PC-9 (cell line): ENCODE data around the gene PARP16. TPM values are rescaled to one million over a fixed set of nuclear protein-coding genes. Genes with fewer than 3 reads are reported as not detected.

ENCODE experiments used
- BruUV-seq: library from RNA; stranded (reverse); fragments of 400-500 nt; replicated peaks from 2 replicates; lab custom pipeline; 2021; lab: Mats Ljungman, UMichigan
- CTCF ChIA-PET: fragments of 300-600 bp; sonication (Branson Sonifier 250); formaldehyde crosslinking; loops from one replicate; lab custom pipeline; 2022; ENCODE audit warnings: antibody characterized with exemption; lab: Charles Lee
- POLR2A ChIA-PET: fragments of 300-600 bp; sonication (Branson Sonifier 250); formaldehyde crosslinking; loops from one replicate; lab custom pipeline; 2022; ENCODE audit warnings: antibody characterized with exemption; ENCODE audit not compliant: unreplicated experiment; lab: Charles Lee
- DNase-seq, 2 experiments: peaks; one replicate each; pipeline versions ENCODE4 v3.0.0 to v3.0.0-alpha.2; 2015 to 2022; ENCODE audit warnings: mixed read lengths in 1 of 2
- H2AFZ ChIP-seq: fragments of 200-600 bp; sonication (generic); 2 replicates; pipeline ENCODE4 v1.8.1; 2017; ENCODE audit warnings: antibody characterized with exemption
- H3F3A ChIP-seq: fragments of 200-600 bp; sonication (generic); 2 replicates; pipeline ENCODE4 v1.8.1; 2017; ENCODE audit warnings: antibody characterized with exemption, mild to moderate bottlenecking, low read depth; ENCODE audit not compliant: insufficient read depth
- H3K27ac ChIP-seq: fragments of 200-600 bp; sonication (generic); 2 replicates; pipeline ENCODE4 v1.6.1; 2016; ENCODE audit warnings: mixed run types
- H3K27me3 ChIP-seq: fragments of 200-600 bp; sonication (generic); 2 replicates; pipeline ENCODE4 v1.6.1; 2016; ENCODE audit warnings: low read depth, mixed run types; ENCODE audit not compliant: insufficient read depth
- H3K36me3 ChIP-seq: fragments of 200-600 bp; sonication (generic); 2 replicates; pipeline ENCODE4 v1.6.1; 2016; ENCODE audit warnings: low read depth, mixed run types
- H3K4me1 ChIP-seq: fragments of 200-600 bp; sonication (generic); replicated peaks from 2 replicates; pipeline ENCODE4 v1.6.1; 2016; ENCODE audit warnings: mixed run types; ENCODE audit not compliant: insufficient read depth
- H3K4me2 ChIP-seq: fragments of 200-600 bp; sonication (generic); 2 replicates; pipeline ENCODE4 v1.6.1; 2017; ENCODE audit warnings: mixed run types
- H3K4me3 ChIP-seq: fragments of 200-600 bp; sonication (generic); 2 replicates; pipeline ENCODE4 v1.6.1; 2016; ENCODE audit warnings: mixed run types
- H3K79me2 ChIP-seq: fragments of 200-600 bp; sonication (generic); 2 replicates; pipeline ENCODE4 v1.6.1; 2017; ENCODE audit warnings: low read depth, mixed run types
- H3K9me2 ChIP-seq: fragments of 200-600 bp; sonication (generic); 2 replicates; pipeline ENCODE4 v1.8.1; 2017; ENCODE audit warnings: mild to moderate bottlenecking; ENCODE audit not compliant: insufficient read depth
- H3K9me3 ChIP-seq: fragments of 200-600 bp; sonication (generic); 2 replicates; pipeline ENCODE4 v1.8.1; 2016; ENCODE audit warnings: low read depth; ENCODE audit not compliant: insufficient read depth
- H4K20me1 ChIP-seq: fragments of 200-600 bp; sonication (generic); 2 replicates; pipeline ENCODE4 v1.8.1; 2017; ENCODE audit not compliant: insufficient read depth
- EZH2 ChIP-seq: fragments of 200-600 bp; sonication (generic); IDR thresholded peaks from 2 replicates; pipeline ENCODE4 v1.8.0; 2017; ENCODE audit warnings: antibody characterized with exemption, low read depth
- intact Hi-C: fragments of 100-400 bp; cut with micrococcal nuclease; formaldehyde crosslinking; loops from one replicate; pipeline ENCODE4 v1.10.0; 2022; ENCODE audit not compliant: unreplicated experiment
- total RNA-seq: library from RNA; stranded (reverse); gene quantifications from 2 replicates; pipeline ENCODE4 v1.2.3, GENCODE V29; 2021
- TF ChIP-seq, protein P1 (sequence below): fragments of 200-600 bp; sonication (generic); conservative IDR thresholded peaks from 2 replicates; pipeline ENCODE4 v1.6.1; 2017; ENCODE audit warnings: mixed run types, antibody characterized with exemption, mild to moderate bottlenecking, moderate library complexity

PARP16 gene
- total RNA-seq, 1 experiment from 2014 or later: 12.3 TPM

DNA sequence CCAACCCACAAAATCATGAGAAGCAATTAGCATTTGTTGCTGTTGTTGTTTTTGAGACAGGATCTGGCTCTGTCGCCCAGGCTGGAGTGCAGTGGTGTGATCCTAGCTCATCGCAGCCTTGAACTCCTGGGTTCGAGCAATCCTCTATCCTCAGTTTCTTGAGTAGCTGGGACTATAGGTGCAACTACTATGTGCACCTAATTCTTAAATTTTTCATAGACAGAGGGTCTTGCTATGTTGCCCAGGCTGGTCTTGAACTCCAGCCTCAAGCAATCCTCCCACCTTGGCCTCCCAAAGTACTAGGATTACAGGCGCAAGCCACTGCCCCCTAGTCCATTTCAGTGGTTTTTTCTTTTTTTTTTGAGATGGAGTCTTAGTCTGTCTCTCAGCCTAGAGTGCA lies 18.3 kb downstream of the PARP16 start:
- Histone ChIP-seq H3F3A (no peaks in the 10 kb centered on the region), H2AFZ (no peak overlapping the region), H3K9me3 (no peaks in the 10 kb centered on the region), H3K79me2 (no peaks in the 10 kb centered on the region), H3K4me2 (no peak overlapping the region), H3K9me2 (no peaks in the 10 kb centered on the region), H3K36me3 (no peaks in the 10 kb centered on the region), H4K20me1 (no peaks in the 10 kb centered on the region), H3K27ac (no peak overlapping the region), H3K4me3 (no peak overlapping the region), H3K4me1 (no peaks in the 10 kb centered on the region), H3K27me3 (no peaks in the 10 kb centered on the region)
- POLR2A ChIA-PET: interaction anchor here (0.6 kb wide), 1 partner anchor 37 kb away, joined by 9 read pairs; no protein-coding TSS in a partner anchor
- CTCF ChIA-PET: no interaction called here
- TF ChIP-seq EZH2: no peak
- TF ChIP-seq, protein P1, sequence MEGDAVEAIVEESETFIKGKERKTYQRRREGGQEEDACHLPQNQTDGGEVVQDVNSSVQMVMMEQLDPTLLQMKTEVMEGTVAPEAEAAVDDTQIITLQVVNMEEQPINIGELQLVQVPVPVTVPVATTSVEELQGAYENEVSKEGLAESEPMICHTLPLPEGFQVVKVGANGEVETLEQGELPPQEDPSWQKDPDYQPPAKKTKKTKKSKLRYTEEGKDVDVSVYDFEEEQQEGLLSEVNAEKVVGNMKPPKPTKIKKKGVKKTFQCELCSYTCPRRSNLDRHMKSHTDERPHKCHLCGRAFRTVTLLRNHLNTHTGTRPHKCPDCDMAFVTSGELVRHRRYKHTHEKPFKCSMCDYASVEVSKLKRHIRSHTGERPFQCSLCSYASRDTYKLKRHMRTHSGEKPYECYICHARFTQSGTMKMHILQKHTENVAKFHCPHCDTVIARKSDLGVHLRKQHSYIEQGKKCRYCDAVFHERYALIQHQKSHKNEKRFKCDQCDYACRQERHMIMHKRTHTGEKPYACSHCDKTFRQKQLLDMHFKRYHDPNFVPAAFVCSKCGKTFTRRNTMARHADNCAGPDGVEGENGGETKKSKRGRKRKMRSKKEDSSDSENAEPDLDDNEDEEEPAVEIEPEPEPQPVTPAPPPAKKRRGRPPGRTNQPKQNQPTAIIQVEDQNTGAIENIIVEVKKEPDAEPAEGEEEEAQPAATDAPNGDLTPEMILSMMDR: no peak
- no TSS peak for BruUV-seq
- intact Hi-C loops: no loop called here
- DNase-seq: no peak

DNA sequence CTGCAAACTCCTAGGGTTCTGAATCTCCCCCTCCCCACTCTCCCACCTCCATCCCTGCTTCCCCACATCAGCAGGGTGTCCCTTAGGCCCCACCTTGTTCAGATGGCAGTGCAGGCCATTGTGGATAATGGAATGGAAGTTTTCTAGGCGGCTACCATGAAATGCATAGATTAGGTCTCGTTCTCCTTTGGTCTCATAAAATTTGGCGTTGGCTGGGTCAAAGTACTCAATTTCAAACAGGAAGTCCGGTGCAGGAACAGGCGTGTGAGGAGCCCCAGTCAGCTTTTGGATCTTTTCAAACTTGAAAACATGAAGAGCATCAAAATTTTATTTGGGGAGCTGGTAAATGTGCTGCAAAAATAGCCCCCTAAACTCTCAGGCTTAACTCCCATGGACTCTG lies 20.2 kb downstream of the PARP16 start:
- no peak overlapping the region for H2AFZ ChIP-seq
- no peaks in the 10 kb centered on the region for H3K27me3 ChIP-seq
- no peaks in the 10 kb centered on the region for H3K9me2 ChIP-seq
- ChIA-PET CTCF (no interaction called here), POLR2A (no interaction called here)
- H3K4me3 ChIP-seq: no peak overlapping the region
- H3K36me3 ChIP-seq: no peaks in the 10 kb centered on the region
- H3K4me1 ChIP-seq: no peaks in the 10 kb centered on the region
- H3K4me2 ChIP-seq: no peak overlapping the region
- H3K9me3 ChIP-seq: no peaks in the 10 kb centered on the region
- intact Hi-C loops: no loop called here
- H3K27ac ChIP-seq: no peak overlapping the region
- no peaks in the 10 kb centered on the region for H3F3A ChIP-seq
- no TSS peak for BruUV-seq
- no peaks in the 10 kb centered on the region for H4K20me1 ChIP-seq
- TF ChIP-seq, protein P1: no peak
- no peak for TF ChIP-seq EZH2
- DNase-seq: no peak
- no peaks in the 10 kb centered on the region for H3K79me2 ChIP-seq

DNA sequence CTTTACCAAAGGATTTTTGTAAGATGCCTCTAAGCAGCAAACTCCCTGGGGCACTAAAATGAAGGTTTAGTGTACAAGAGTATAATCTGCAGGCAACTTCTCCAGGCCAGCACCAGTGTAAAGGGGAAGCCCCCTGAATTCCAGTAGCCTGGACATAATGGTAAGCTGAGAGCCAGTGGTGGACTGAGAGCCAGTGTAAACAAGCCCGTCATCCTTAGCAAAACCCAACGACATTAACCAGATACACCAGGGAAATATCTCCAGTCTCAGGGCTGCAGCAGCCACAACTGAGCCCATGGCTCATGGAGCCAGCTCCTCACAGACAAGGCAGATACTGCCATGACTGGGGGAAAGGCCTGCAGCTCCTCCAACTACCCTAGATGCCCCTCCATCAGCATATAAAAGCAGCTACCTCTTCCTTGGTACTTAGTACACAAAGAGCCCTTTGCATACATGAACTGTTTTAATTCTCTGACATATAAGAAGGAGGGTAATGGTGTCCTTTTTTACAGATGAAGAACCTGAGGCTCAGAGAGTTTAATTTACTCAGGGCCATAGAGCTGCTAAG lies 21.7 kb downstream of the PARP16 start:
- H3K4me1 ChIP-seq: no peaks in the 10 kb centered on the region
- H4K20me1 ChIP-seq: no peaks in the 10 kb centered on the region
- intact Hi-C loops: no loop called here
- ChIA-PET CTCF (interaction anchor here (0.6 kb wide), 1 partner anchor 82 kb away, joined by 5 read pairs; no protein-coding TSS in a partner anchor), POLR2A (interaction anchor here (0.7 kb wide), 1 partner anchor 50 kb away, joined by 3 read pairs; no protein-coding TSS in a partner anchor)
- no peaks in the 10 kb centered on the region for H3K9me3 ChIP-seq
- no peaks in the 10 kb centered on the region for H3K36me3 ChIP-seq
- H2AFZ ChIP-seq: no peak overlapping the region
- no peak for DNase-seq
- H3K9me2 ChIP-seq: no peaks in the 10 kb centered on the region
- H3K4me3 ChIP-seq: no peak overlapping the region
- H3K27ac ChIP-seq: no peak overlapping the region
- no peaks in the 10 kb centered on the region for H3K27me3 ChIP-seq
- no peak for TF ChIP-seq EZH2
- TF ChIP-seq, protein P1: no peak
- no TSS peak for BruUV-seq
- H3K79me2 ChIP-seq: no peaks in the 10 kb centered on the region
- no peak overlapping the region for H3K4me2 ChIP-seq
- no peaks in the 10 kb centered on the region for H3F3A ChIP-seq
